Ishikawa (cell line): ENCODE measurements around the gene PLCB4.

Experiments
- CEBPB ChIP-seq: IDR thresholded peaks from 2 replicates; pipeline ENCODE4 v1.6.1; 2012
- CREB1 ChIP-seq: IDR thresholded peaks from 2 replicates; pipeline ENCODE4 v1.6.1; 2012; ENCODE audit warnings: low read depth
- EGR1 ChIP-seq: IDR thresholded peaks from 2 replicates; pipeline ENCODE4 v1.6.1; 2012
- EP300 ChIP-seq: IDR thresholded peaks from 2 replicates; pipeline ENCODE4 v1.6.1; 2012; ENCODE audit warnings: borderline replicate concordance
- FOXM1 ChIP-seq: IDR thresholded peaks from 2 replicates; pipeline ENCODE4 v1.6.1; 2012; ENCODE audit warnings: low read depth, borderline replicate concordance
- NFIC ChIP-seq: IDR thresholded peaks from 2 replicates; pipeline ENCODE4 v1.6.1; 2012
- RAD21 ChIP-seq: IDR thresholded peaks from 2 replicates; pipeline ENCODE4 v1.6.1; 2012; ENCODE audit warnings: low read depth
- TAF1 ChIP-seq: IDR thresholded peaks from 2 replicates; pipeline ENCODE4 v1.6.1; 2012; ENCODE audit warnings: low read depth, mild to moderate bottlenecking
- TCF12 ChIP-seq: IDR thresholded peaks from 2 replicates; pipeline ENCODE4 v1.6.1; 2012; ENCODE audit warnings: low read depth
- TEAD4 ChIP-seq: IDR thresholded peaks from 2 replicates; pipeline ENCODE4 v1.6.1; 2012
- YY1 ChIP-seq: IDR thresholded peaks from 2 replicates; pipeline ENCODE4 v1.6.1; 2012; ENCODE audit warnings: low read depth
- ZBTB7A ChIP-seq: IDR thresholded peaks from 2 replicates; pipeline ENCODE4 v1.6.1; 2012; ENCODE audit warnings: low read depth
- TF ChIP-seq, protein P1 (sequence below): IDR thresholded peaks from 2 replicates; pipeline ENCODE4 v1.6.1; 2012; ENCODE audit warnings: low read depth, mild to moderate bottlenecking
- TF ChIP-seq, protein P2 (sequence below): IDR thresholded peaks from 2 replicates; pipeline ENCODE4 v1.6.1; 2012
- TF ChIP-seq, protein P3 (sequence below): IDR thresholded peaks from 2 replicates; pipeline ENCODE4 v1.6.1; 2012

Gene PLCB4

DNA sequence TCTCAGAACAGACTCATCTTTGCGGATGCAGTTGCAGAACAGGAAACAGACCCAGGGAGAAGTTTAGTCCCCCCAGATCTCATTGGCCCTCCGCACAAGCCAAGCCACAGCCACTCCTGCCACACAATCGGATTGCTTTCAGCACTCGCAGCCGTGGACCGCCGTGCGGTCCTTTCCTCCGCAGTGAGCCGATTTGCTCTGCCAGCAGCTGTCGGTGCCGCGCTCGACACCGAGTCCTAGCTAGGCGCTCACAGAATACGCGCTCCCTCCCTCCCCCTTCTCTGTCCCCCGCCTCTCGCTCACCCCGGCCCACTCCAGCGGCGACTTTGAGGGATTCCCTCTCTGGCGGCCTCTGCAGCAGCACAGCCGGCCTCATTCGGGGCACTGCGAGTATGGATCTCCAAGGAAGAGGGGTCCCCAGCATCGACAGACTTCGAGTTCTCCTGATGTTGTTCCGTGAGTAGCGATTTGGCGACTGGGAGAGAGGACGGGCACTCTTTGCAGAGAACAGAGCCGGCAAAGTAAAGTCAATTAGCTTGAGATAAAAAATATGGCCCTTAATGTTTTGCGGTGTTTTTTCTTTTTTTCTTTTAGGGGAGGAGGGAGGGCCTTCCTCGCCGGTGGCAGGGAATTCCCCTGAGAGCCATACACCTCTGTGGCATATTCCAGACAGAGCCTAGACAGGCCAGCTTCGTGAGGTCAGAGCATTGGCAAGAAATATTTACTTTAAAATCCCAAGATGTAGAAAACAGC is 445.8 kb downstream of the PLCB4 start, which contains the start of gene LAMP5:
LAMP5 (plus strand) TSS at position 130 of the 753 bp plus-strand sequence; CDS start at position 393, 263 bp downstream.
- TF ChIP-seq, protein P1, sequence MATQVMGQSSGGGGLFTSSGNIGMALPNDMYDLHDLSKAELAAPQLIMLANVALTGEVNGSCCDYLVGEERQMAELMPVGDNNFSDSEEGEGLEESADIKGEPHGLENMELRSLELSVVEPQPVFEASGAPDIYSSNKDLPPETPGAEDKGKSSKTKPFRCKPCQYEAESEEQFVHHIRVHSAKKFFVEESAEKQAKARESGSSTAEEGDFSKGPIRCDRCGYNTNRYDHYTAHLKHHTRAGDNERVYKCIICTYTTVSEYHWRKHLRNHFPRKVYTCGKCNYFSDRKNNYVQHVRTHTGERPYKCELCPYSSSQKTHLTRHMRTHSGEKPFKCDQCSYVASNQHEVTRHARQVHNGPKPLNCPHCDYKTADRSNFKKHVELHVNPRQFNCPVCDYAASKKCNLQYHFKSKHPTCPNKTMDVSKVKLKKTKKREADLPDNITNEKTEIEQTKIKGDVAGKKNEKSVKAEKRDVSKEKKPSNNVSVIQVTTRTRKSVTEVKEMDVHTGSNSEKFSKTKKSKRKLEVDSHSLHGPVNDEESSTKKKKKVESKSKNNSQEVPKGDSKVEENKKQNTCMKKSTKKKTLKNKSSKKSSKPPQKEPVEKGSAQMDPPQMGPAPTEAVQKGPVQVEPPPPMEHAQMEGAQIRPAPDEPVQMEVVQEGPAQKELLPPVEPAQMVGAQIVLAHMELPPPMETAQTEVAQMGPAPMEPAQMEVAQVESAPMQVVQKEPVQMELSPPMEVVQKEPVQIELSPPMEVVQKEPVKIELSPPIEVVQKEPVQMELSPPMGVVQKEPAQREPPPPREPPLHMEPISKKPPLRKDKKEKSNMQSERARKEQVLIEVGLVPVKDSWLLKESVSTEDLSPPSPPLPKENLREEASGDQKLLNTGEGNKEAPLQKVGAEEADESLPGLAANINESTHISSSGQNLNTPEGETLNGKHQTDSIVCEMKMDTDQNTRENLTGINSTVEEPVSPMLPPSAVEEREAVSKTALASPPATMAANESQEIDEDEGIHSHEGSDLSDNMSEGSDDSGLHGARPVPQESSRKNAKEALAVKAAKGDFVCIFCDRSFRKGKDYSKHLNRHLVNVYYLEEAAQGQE, result peak; percentile 70
- TF ChIP-seq ZBTB7A (no peak), YY1 (no peak)

DNA sequence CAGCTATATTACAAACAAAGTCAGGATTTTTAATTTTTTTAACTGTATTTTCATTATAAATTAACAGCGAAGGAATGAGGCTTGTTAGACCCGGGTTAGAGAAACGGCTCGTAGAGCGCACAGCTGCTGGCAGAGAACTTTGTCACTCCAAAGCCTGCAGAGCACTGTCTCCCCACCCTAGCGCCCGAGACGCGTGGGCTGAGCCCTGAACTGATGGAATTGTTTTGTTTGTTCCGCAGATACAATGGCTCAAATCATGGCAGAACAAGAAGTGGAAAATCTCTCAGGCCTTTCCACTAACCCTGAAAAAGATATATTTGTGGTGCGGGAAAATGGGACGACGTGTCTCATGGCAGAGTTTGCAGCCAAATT is 446.3 kb downstream of the PLCB4 start:
- TF ChIP-seq RAD21 (no peak), TCF12 (no peak), FOXM1 (no peak)

DNA sequence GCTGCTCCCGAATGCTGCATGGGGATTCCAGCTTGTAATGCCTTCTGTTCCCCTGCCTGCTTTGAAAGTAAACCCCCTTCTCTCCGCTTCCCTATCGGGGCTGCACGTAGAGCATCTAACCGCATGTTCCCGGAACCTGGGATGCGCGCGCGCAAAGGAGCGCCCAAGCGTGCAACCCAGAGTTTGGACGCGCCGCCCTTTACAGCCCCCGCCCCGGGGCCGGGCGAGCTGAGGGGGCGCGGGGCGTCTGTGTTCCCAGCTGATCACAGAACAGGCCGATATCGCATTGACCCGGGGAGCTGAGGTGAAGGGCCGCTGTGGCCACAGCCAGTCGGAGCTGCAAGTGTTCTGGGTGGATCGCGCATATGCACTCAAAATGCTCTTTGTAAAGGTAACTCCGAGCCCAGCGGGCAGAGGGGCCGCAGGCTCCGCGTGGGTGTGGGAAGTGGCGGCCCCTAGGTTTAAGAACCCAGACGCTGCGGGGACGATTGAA is 446.9 kb downstream of the PLCB4 start:
- TF ChIP-seq TEAD4 (no peak), FOXM1 (no peak), ZBTB7A (no peak), TCF12 (no peak), RAD21 (no peak), CREB1 (no peak)
- TF ChIP-seq, protein P2, sequence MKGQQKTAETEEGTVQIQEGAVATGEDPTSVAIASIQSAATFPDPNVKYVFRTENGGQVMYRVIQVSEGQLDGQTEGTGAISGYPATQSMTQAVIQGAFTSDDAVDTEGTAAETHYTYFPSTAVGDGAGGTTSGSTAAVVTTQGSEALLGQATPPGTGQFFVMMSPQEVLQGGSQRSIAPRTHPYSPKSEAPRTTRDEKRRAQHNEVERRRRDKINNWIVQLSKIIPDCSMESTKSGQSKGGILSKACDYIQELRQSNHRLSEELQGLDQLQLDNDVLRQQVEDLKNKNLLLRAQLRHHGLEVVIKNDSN, result no peak

DNA sequence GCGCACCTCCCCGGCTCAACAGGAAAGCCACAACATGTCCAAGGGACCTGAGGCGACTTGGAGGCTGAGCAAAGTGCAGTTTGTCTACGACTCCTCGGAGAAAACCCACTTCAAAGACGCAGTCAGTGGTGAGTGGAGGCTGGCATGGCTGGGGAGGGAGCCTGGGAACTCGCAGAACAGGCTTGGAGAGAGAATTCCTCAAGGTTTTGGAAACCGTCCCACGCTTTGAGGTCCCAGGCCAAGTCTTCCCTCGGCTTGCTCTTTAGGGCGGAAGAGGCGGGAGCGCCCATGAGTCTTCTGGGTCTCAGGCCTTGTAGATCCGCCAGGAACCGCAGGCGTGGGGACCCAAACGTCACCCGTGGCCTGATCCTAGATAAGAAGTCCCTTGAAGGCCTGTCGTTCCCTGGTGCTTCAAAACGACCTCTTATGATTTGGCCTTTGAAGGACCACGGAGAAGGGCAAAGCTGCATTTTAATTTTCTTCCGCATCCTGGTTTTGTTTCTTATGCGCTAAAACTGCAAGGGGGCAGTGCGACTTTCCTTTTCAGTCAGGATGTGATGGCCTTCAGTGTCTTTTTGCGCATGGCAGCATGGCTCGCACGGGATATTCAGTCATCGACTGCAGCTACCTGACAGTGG is 447.5 kb downstream of the PLCB4 start:
- no peak for TF ChIP-seq CREB1
- TF ChIP-seq, protein P2, result no peak
- TF ChIP-seq TCF12, result no peak
- no peak for TF ChIP-seq CEBPB
- TF ChIP-seq, protein P1, result no peak
- no peak for TF ChIP-seq RAD21
- no peak for TF ChIP-seq EP300
- TF ChIP-seq YY1, result no peak
- TF ChIP-seq FOXM1, result no peak
- TF ChIP-seq ZBTB7A, result no peak
- TF ChIP-seq, protein P3, sequence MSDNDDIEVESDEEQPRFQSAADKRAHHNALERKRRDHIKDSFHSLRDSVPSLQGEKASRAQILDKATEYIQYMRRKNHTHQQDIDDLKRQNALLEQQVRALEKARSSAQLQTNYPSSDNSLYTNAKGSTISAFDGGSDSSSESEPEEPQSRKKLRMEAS, result no peak
- TF ChIP-seq NFIC, result no peak
- TF ChIP-seq TAF1, result no peak
- no peak for TF ChIP-seq EGR1
- TF ChIP-seq TEAD4, result no peak

DNA sequence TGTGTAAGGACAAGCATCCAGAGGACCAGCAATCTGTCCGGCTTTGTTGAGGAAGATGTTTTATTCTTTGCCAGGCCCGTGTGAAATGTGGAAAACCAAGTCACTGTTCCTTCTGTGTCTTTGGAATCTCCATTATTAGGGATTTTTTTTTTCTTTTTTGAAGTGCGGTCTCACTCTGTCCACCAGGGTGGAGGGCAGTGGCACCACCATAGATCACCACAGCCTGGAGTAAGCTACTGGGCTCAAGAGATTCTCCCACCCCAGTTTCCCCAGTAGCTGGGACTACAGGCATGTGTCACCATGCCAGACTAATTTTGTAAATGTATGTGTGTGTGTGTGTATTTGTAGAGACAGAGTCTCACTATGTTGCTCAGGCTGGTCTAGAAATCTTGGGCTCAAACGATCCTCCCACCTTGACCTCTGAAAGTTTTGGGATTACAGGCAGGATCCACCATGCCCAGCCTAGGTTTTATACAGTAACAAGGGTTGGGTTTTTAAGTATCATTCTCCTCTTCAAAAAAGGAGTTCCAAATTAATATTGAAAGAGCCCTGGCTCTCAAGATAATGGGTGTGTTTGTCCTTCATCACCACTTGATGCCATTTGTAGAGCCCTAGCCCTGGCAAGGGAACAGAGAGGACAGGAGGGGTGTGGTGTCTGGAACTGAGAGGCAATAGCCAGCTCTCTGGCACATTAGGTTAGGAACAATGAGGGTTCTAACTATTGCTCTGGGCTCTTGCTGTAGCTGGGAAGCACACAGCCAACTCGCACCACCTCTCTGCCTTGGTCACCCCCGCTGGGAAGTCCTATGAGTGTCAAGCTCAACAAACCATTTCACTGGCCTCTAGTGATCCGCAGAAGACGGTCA is 448.6 kb downstream of the PLCB4 start:
- TF ChIP-seq EP300 (no peak), FOXM1 (no peak), CEBPB (no peak), CREB1 (no peak), NFIC (no peak), TCF12 (no peak), TAF1 (no peak), EGR1 (no peak), TEAD4 (no peak), YY1 (no peak), ZBTB7A (no peak), RAD21 (no peak)
- TF ChIP-seq, protein P3, result no peak
- TF ChIP-seq, protein P1, result no peak
- TF ChIP-seq, protein P2, result no peak
